ENCODE measurements around the gene GDF2.

GRCh38 chr10:47311932-47312662 lies 10.2 kb upstream of the GDF2 start:
- peak; percentile 80 for TF ChIP-seq CTCF (IDR thresholded peaks at IDR 0.05)
- TF ChIP-seq ZFX (IDR thresholded peaks at IDR 0.05; ENCODE audit: borderline replicate concordance) = no peak

All from 22Rv1 (cell line).